ENCODE results near the gene GRPEL1.
A peak's percentile ranks its signal among the peaks of the same experiment; 100 is the strongest.

GRPEL1 gene

DNA sequence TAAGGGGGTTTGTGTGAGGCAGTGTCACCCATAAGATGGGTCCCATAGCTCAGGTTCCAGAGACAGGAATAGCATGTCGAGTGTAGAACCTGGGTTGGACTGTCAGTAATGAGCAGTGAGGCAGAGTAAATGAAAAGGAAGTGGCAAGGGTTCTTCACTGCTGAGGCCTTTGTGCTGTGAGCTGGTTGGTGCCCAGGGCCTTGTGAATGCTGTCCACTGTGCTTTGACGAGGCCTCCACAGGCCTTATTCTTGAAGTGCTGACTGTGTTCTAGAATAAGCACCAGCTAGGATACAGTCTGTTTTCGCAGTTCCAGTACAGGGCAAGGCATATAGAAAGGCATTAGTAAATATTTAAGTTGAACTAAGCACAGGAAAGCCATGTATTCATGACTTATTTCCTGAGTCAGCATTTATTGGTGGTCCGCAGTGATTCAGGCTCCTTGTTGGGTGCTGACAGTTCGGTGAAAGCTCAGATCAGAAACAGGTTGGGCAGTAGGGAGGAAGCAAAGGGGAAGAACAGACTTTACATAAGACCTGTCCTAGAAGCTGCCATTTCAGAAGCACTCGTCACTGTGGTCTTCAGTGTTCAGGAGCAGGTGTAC lies 50.3 kb downstream of the GRPEL1 start:
- Histone ChIP-seq H2BK12ac (ENCODE audit: low read length in 2 of 2) (no peak overlapping the region), H3K4me2 (ENCODE audit: low read length, poor library complexity, severe bottlenecking) (no peak overlapping the region), H3K23ac (ENCODE audit: low read length in 2 of 2) (no peak overlapping the region), H2BK5ac (ENCODE audit: low read depth, low read length, poor library complexity, severe bottlenecking) (no peak overlapping the region), H2AFZ (ENCODE audit: low read depth, low read length) (no peak overlapping the region), H3K9ac (ENCODE audit: low read length) (no peak overlapping the region), H3K4ac (ENCODE audit: low read depth in 1 of 2, low read length in 2 of 2) (no peak overlapping the region), H4K8ac (ENCODE audit: low read length) (no peak overlapping the region), H3K36me3 (ENCODE audit: control insufficient read depth in 1 of 2, insufficient read depth in 2 of 2, low read depth in 1 of 2, low read length in 2 of 2) (peaks cover 51 to 74% of the 10 kb centered on the region in 2 experiments), H3K4me3 (ENCODE audit: insufficient read depth in 1 of 2, low read depth in 1 of 2, low read length in 2 of 2) (no peak overlapping the region), H2BK15ac (ENCODE audit: low read depth, poor library complexity, severe bottlenecking) (no peak overlapping the region), H3K4me1 (ENCODE audit: control insufficient read depth, insufficient read depth, low read depth, low read length) (peaks cover 31% of the 10 kb centered on the region), H3K18ac (ENCODE audit: low read depth in 1 of 2, low read length in 2 of 2) (no peak overlapping the region), H3K27ac (ENCODE audit: low read length, poor library complexity, severe bottlenecking) (no peak overlapping the region), H3K14ac (ENCODE audit: low read length in 2 of 2) (no peak overlapping the region), H2BK120ac (ENCODE audit: low read depth, low read length) (no peak overlapping the region), H4K91ac (ENCODE audit: low read length) (no peak overlapping the region), H2AK5ac (ENCODE audit: low read length, severe bottlenecking) (no peak overlapping the region), H3K27me3 (ENCODE audit: control insufficient read depth in 1 of 2, insufficient read depth in 1 of 2, low read length in 2 of 2) (no peaks in the 10 kb centered on the region), H3K9me3 (ENCODE audit: control insufficient read depth, low read length) (no peaks in the 10 kb centered on the region), H3K79me1 (replicated peaks; ENCODE audit: low read length, poor library complexity, severe bottlenecking) (peaks cover 14% of the 10 kb centered on the region)
- DNase-seq = no peak
- WGBS = 97% methylated on average over 6 of the region's 6 CpGs

DNA sequence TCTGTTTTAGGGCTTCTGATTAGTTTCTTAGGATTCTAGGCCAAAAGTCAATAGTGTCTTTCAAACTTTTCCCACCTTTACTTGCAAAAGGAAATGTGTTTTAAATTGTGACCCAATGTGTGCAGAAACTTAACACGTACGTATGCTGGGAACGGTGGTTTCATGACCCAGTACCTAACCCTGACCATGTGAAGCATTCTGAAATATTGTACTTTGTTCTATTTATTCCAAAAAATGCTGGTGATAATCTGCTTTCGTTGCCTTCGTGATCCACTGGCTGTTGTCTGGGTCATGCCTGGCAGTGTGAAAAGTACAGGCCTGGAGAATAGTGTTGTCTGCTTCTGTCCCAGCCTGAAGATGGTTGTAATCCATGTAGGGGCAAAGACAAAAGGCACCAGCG lies 51.4 kb downstream of the GRPEL1 start:
- Histone ChIP-seq H2BK15ac (ENCODE audit: low read depth, poor library complexity, severe bottlenecking) (no peak overlapping the region), H3K4ac (ENCODE audit: low read depth in 1 of 2, low read length in 2 of 2) (no peak overlapping the region), H3K27me3 (ENCODE audit: control insufficient read depth in 1 of 2, insufficient read depth in 1 of 2, low read length in 2 of 2) (no peaks in the 10 kb centered on the region), H3K23ac (ENCODE audit: low read length in 2 of 2) (no peak overlapping the region), H3K36me3 (ENCODE audit: control insufficient read depth in 1 of 2, insufficient read depth in 2 of 2, low read depth in 1 of 2, low read length in 2 of 2) (peaks cover 51 to 75% of the 10 kb centered on the region in 2 experiments), H3K79me1 (replicated peaks; ENCODE audit: low read length, poor library complexity, severe bottlenecking) (peaks cover 14% of the 10 kb centered on the region), H2AFZ (ENCODE audit: low read depth, low read length) (no peak overlapping the region), H4K91ac (ENCODE audit: low read length) (no peak overlapping the region), H3K18ac (ENCODE audit: low read depth in 1 of 2, low read length in 2 of 2) (no peak overlapping the region), H2BK120ac (ENCODE audit: low read depth, low read length) (no peak overlapping the region), H3K4me2 (ENCODE audit: low read length, poor library complexity, severe bottlenecking) (no peak overlapping the region), H3K4me1 (ENCODE audit: control insufficient read depth, insufficient read depth, low read depth, low read length) (peaks cover 22% of the 10 kb centered on the region), H3K27ac (ENCODE audit: low read length, poor library complexity, severe bottlenecking) (no peak overlapping the region), H3K4me3 (ENCODE audit: insufficient read depth in 1 of 2, low read depth in 1 of 2, low read length in 2 of 2) (no peak overlapping the region), H3K9me3 (ENCODE audit: control insufficient read depth, low read length) (no peaks in the 10 kb centered on the region), H2BK5ac (ENCODE audit: low read depth, low read length, poor library complexity, severe bottlenecking) (no peak overlapping the region), H2AK5ac (ENCODE audit: low read length, severe bottlenecking) (no peak overlapping the region), H4K8ac (ENCODE audit: low read length) (no peak overlapping the region), H2BK12ac (ENCODE audit: low read length in 2 of 2) (no peak overlapping the region), H3K9ac (ENCODE audit: low read length) (no peak overlapping the region), H3K14ac (ENCODE audit: low read length in 2 of 2) (no peak overlapping the region)
- no peak for DNase-seq
- 100% methylated on average over 5 of the region's 6 CpGs for WGBS

DNA sequence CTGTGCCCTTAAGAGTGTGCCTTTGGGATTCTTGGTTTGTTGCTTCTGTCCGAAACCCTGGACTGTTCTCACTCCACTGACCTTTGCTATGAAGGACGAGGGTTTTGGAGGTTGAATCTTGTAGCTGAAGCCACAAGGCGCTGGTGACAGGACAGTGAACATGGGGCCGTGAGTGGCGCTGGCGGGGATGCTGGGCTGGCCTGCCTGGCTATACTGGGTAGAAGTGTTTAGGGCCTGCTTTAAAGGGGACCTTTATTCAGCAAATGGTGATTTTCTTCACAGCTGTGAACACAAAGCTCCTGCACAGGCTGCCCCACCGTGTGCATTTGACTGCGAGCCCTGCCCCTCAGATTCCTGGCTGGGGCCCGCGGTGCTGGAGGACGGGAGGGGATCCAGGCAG lies 51.8 kb downstream of the GRPEL1 start:
- WGBS = 79% methylated on average over 11 of the region's 11 CpGs
- H3K9me3 ChIP-seq (ENCODE audit: control insufficient read depth, low read length) = no peaks in the 10 kb centered on the region
- peaks cover 53 to 75% of the 10 kb centered on the region in 2 experiments for H3K36me3 ChIP-seq (ENCODE audit: control insufficient read depth in 1 of 2, insufficient read depth in 2 of 2, low read depth in 1 of 2, low read length in 2 of 2)
- H4K8ac ChIP-seq (ENCODE audit: low read length) = no peak overlapping the region
- no peak overlapping the region for H2BK12ac ChIP-seq (ENCODE audit: low read length in 2 of 2)
- peaks cover 16% of the 10 kb centered on the region for H3K79me1 ChIP-seq (replicated peaks; ENCODE audit: low read length, poor library complexity, severe bottlenecking)
- H3K4me1 ChIP-seq (ENCODE audit: control insufficient read depth, insufficient read depth, low read depth, low read length) = peaks cover 21% of the 10 kb centered on the region
- no peak overlapping the region for H2AFZ ChIP-seq (ENCODE audit: low read depth, low read length)
- H2AK5ac ChIP-seq (ENCODE audit: low read length, severe bottlenecking) = no peak overlapping the region
- H4K91ac ChIP-seq (ENCODE audit: low read length) = no peak overlapping the region
- no peak overlapping the region for H3K4me3 ChIP-seq (ENCODE audit: insufficient read depth in 1 of 2, low read depth in 1 of 2, low read length in 2 of 2)
- H3K9ac ChIP-seq (ENCODE audit: low read length) = no peak overlapping the region
- H2BK120ac ChIP-seq (ENCODE audit: low read depth, low read length) = no peak overlapping the region
- no peak overlapping the region for H3K18ac ChIP-seq (ENCODE audit: low read depth in 1 of 2, low read length in 2 of 2)
- no peak overlapping the region for H3K4me2 ChIP-seq (ENCODE audit: low read length, poor library complexity, severe bottlenecking)
- H3K14ac ChIP-seq (ENCODE audit: low read length in 2 of 2) = no peak overlapping the region
- no peak overlapping the region for H2BK5ac ChIP-seq (ENCODE audit: low read depth, low read length, poor library complexity, severe bottlenecking)
- no peak overlapping the region for H3K27ac ChIP-seq (ENCODE audit: low read length, poor library complexity, severe bottlenecking)
- no peak overlapping the region for H2BK15ac ChIP-seq (ENCODE audit: low read depth, poor library complexity, severe bottlenecking)
- H3K4ac ChIP-seq (ENCODE audit: low read depth in 1 of 2, low read length in 2 of 2) = no peak overlapping the region
- H3K23ac ChIP-seq (ENCODE audit: low read length in 2 of 2) = no peak overlapping the region
- H3K27me3 ChIP-seq (ENCODE audit: control insufficient read depth in 1 of 2, insufficient read depth in 1 of 2, low read length in 2 of 2) = no peaks in the 10 kb centered on the region
- DNase-seq = no peak

DNA sequence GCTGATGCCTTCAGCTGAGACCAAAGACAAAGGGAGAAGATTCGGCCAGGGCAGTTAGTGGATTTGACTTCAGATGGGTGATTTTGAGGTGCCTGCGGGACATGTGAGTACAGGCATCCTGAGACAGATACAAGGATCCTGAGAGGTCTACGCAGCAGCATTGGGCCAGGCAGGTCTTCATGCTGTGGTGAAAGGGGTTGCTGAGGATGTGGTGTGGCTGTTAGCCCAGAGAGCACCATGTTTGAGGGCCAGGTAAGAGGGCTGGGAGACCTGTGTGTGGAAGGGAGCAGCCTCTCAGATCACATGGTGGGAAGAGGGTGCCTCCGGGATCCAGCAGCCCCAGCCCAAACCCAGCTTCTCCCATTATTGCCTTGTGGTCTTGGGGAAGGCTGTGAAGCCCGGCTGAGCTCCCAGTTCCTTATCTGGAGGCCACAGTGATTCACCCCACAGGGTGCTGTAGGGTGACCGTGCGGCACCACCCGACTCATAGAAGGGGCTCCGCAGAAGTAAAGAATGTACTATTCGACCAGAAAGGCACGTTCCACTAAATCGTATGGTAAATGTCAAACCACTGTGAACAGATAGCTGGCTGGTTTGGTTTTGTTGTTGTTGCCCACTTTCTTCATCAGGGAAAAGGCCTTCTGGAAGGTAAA lies 52.4 kb downstream of the GRPEL1 start:
- no peak overlapping the region for H3K4ac ChIP-seq (ENCODE audit: low read depth in 1 of 2, low read length in 2 of 2)
- no peaks in the 10 kb centered on the region for H3K27me3 ChIP-seq (ENCODE audit: control insufficient read depth in 1 of 2, insufficient read depth in 1 of 2, low read length in 2 of 2)
- H2BK120ac ChIP-seq (ENCODE audit: low read depth, low read length) = no peak overlapping the region
- no peak overlapping the region for H3K4me3 ChIP-seq (ENCODE audit: insufficient read depth in 1 of 2, low read depth in 1 of 2, low read length in 2 of 2)
- no peak for DNase-seq
- H4K91ac ChIP-seq (ENCODE audit: low read length) = no peak overlapping the region
- H2BK5ac ChIP-seq (ENCODE audit: low read depth, low read length, poor library complexity, severe bottlenecking) = no peak overlapping the region
- H2BK12ac ChIP-seq (ENCODE audit: low read length in 2 of 2) = peak overlapping the region in 1 of 2 experiments; percentile 15
- no peak overlapping the region for H2AFZ ChIP-seq (ENCODE audit: low read depth, low read length)
- no peak overlapping the region for H3K23ac ChIP-seq (ENCODE audit: low read length in 2 of 2)
- H4K8ac ChIP-seq (ENCODE audit: low read length) = no peak overlapping the region
- H3K27ac ChIP-seq (ENCODE audit: low read length, poor library complexity, severe bottlenecking) = no peak overlapping the region
- WGBS = 93% methylated on average over 12 of the region's 12 CpGs
- H3K9me3 ChIP-seq (ENCODE audit: control insufficient read depth, low read length) = no peaks in the 10 kb centered on the region
- H2BK15ac ChIP-seq (ENCODE audit: low read depth, poor library complexity, severe bottlenecking) = no peak overlapping the region
- no peak overlapping the region for H3K9ac ChIP-seq (ENCODE audit: low read length)
- H3K18ac ChIP-seq (ENCODE audit: low read depth in 1 of 2, low read length in 2 of 2) = no peak overlapping the region
- no peak overlapping the region for H2AK5ac ChIP-seq (ENCODE audit: low read length, severe bottlenecking)
- no peak overlapping the region for H3K14ac ChIP-seq (ENCODE audit: low read length in 2 of 2)
- H3K4me2 ChIP-seq (ENCODE audit: low read length, poor library complexity, severe bottlenecking) = no peak overlapping the region
- H3K36me3 ChIP-seq (ENCODE audit: control insufficient read depth in 1 of 2, insufficient read depth in 2 of 2, low read depth in 1 of 2, low read length in 2 of 2) = peaks cover 52 to 75% of the 10 kb centered on the region in 2 experiments
- peaks cover 16% of the 10 kb centered on the region for H3K79me1 ChIP-seq (replicated peaks; ENCODE audit: low read length, poor library complexity, severe bottlenecking)
- H3K4me1 ChIP-seq (ENCODE audit: control insufficient read depth, insufficient read depth, low read depth, low read length) = peaks cover 17% of the 10 kb centered on the region
